ENCODE results near the gene NEU1. TPM values are rescaled to one million over a fixed set of nuclear protein-coding genes. Genes with fewer than 3 reads are reported as not detected.

NEU1 gene
- 100 to 1,000 TPM; 114 to 132 TPM for total RNA-seq

GRCh38 chr6:31862344-31863235 lies at the start of gene NEU1:
Gene NEU1, minus strand, starts transcription at chr6:31862821. Its CDS starts 45 bp downstream, at chr6:31862776.

GRCh38 chr6:31901953-31902643 lies 39.5 kb upstream of the NEU1 start, which contains the start of gene ZBTB12:
Gene ZBTB12, minus strand, starts transcription at chr6:31902086. Its CDS starts 781 bp downstream, at chr6:31901305.

GRCh38 chr6:31897612-31898382 lies 35.2 kb upstream of the NEU1 start, which contains the start of gene EHMT2:
Gene EHMT2, minus strand, starts transcription at chr6:31897698. Its CDS starts 21 bp downstream, at chr6:31897677.

GRCh38 chr6:31878726-31879125 lies 16.1 kb upstream of the NEU1 start, which contains the start of gene SLC44A4:
Gene SLC44A4, minus strand, starts transcription at chr6:31878997. Its CDS starts 17 bp downstream, at chr6:31878980.

GRCh38 chr6:31827286-31828079 lies 35.1 kb downstream of the NEU1 start, which contains the start of gene HSPA1B:
Gene HSPA1B, plus strand, starts transcription at chr6:31827738. Its CDS starts 213 bp downstream, at chr6:31827951.

GRCh38 chr6:31815025-31815838 lies 47.4 kb downstream of the NEU1 start, which contains the start of the genes HSPA1A and HSPA1L:
Gene HSPA1A, plus strand, starts transcription at chr6:31815543. Its CDS starts 214 bp downstream, at chr6:31815757.
Gene HSPA1L, minus strand, starts transcription at chr6:31815283. Its CDS starts 3,311 bp downstream, at chr6:31811972.

Small RNA genes within 50 kb of the gene (small RNA-seq; reads per million reads assigned to genes)
- gene SNORD48, result 37.1 to 48.4 reads per million in 2 donors
- 0 reads per million in 2 donors for gene SNORD52

Other genes starting within 250 kb of the NEU1 start
- gene AIF1, start 247.6 kb downstream of the NEU1 start, total RNA-seq, result not detected
- 10 to 100 TPM; 68.5 to 72.3 TPM for gene PRRC2A, start 242.1 kb downstream of the NEU1 start, total RNA-seq
- gene BAG6, start 210.2 kb downstream of the NEU1 start, total RNA-seq, result 100 to 1,000 TPM; 125 to 160 TPM
- gene APOM, start 206.9 kb downstream of the NEU1 start, total RNA-seq, result 1 to 10 TPM in 1 of 2 donors, under 1 TPM in 1; 0.33 to 1.0 TPM
- gene C6orf47, start 202.0 kb downstream of the NEU1 start, total RNA-seq, result 10 to 100 TPM; 21.3 to 23.1 TPM
- 10 to 100 TPM; 13.1 to 17.3 TPM for gene GPANK1, start 197.8 kb downstream of the NEU1 start, total RNA-seq
- 100 to 1,000 TPM; 142 to 170 TPM for gene CSNK2B, start 196.7 kb downstream of the NEU1 start, total RNA-seq
- gene LY6G5B, start 192.8 kb downstream of the NEU1 start, total RNA-seq, result 1 to 10 TPM in 1 of 2 donors, under 1 TPM in 1; 1.00 to 2.1 TPM
- under 1 TPM; under 0.01 to 0.67 TPM for gene LY6G5C, start 181.8 kb downstream of the NEU1 start, total RNA-seq
- 10 to 100 TPM; 47.0 to 53.0 TPM for gene ABHD16A, start 159.5 kb downstream of the NEU1 start, total RNA-seq
- gene LY6G6F, start 156.0 kb downstream of the NEU1 start, total RNA-seq, result not detected
- not detected for gene LY6G6D, start 147.5 kb downstream of the NEU1 start, total RNA-seq
- gene LY6G6C, start 141.1 kb downstream of the NEU1 start, total RNA-seq, result not detected
- not detected for gene MPIG6B, start 139.4 kb downstream of the NEU1 start, total RNA-seq
- 10 to 100 TPM; 10.3 to 22.0 TPM for gene DDAH2, start 133.5 kb downstream of the NEU1 start, total RNA-seq
- 100 to 1,000 TPM; 511 to 845 TPM for gene CLIC1, start 126.3 kb downstream of the NEU1 start, total RNA-seq
- 10 to 100 TPM; 17.6 to 22.0 TPM for gene MSH5, start 122.8 kb downstream of the NEU1 start, total RNA-seq
- gene SAPCD1, start 100.2 kb downstream of the NEU1 start, total RNA-seq, result 1 to 10 TPM in 1 of 2 donors, under 1 TPM in 1; 0.69 to 1.7 TPM
- not detected for gene VWA7, start 85.5 kb downstream of the NEU1 start, total RNA-seq
- gene VARS1, start 67.1 kb downstream of the NEU1 start, total RNA-seq, result 10 to 100 TPM; 58.5 to 66.6 TPM
- gene LSM2, start 55.9 kb downstream of the NEU1 start, total RNA-seq, result 10 to 100 TPM; 41.0 to 61.6 TPM
- gene HSPA1L, start 47.5 kb downstream of the NEU1 start, total RNA-seq, result under 1 TPM; 0.67 to 0.69 TPM
- 100 to 1,000 TPM in 1 of 2 donors, 10 to 100 TPM in 1; 55.7 to 144 TPM for gene HSPA1A, start 47.3 kb downstream of the NEU1 start, total RNA-seq
- 100 to 1,000 TPM in 1 of 2 donors, 10 to 100 TPM in 1; 95.3 to 188 TPM for gene HSPA1B, start 35.1 kb downstream of the NEU1 start, total RNA-seq
- not detected for gene SLC44A4, start 16.2 kb upstream of the NEU1 start, total RNA-seq
- gene EHMT2, start 34.9 kb upstream of the NEU1 start, total RNA-seq, result 10 to 100 TPM; 29.9 to 44.3 TPM
- 1 to 10 TPM; 1.7 to 3.0 TPM for gene ZBTB12, start 39.3 kb upstream of the NEU1 start, total RNA-seq
- gene C2, start 64.9 kb upstream of the NEU1 start, total RNA-seq, result 1 to 10 TPM; 2.4 to 3.7 TPM
- 1 to 10 TPM; 1.7 to 4.1 TPM for gene CFB, start 83.3 kb upstream of the NEU1 start, total RNA-seq
- gene NELFE, start 96.2 kb upstream of the NEU1 start, total RNA-seq, result 100 to 1,000 TPM in 1 of 2 donors, 10 to 100 TPM in 1; 73.6 to 114 TPM
- gene SKIC2, start 96.4 kb upstream of the NEU1 start, total RNA-seq, result 10 to 100 TPM; 50.6 to 54.4 TPM
- 10 to 100 TPM; 13.1 to 16.0 TPM for gene DXO, start 109.3 kb upstream of the NEU1 start, total RNA-seq
- gene C4A, start 119.2 kb upstream of the NEU1 start, total RNA-seq, result 1 to 10 TPM in 1 of 2 donors, under 1 TPM in 1; 0.33 to 1.4 TPM
- gene C4B, start 152.0 kb upstream of the NEU1 start, total RNA-seq, result 1 to 10 TPM in 1 of 2 donors, under 1 TPM in 1; 0.67 to 1.4 TPM
- not detected for gene CYP21A2, start 175.6 kb upstream of the NEU1 start, total RNA-seq
- under 1 TPM; under 0.01 TPM for gene TNXB, start 246.5 kb upstream of the NEU1 start, total RNA-seq